CD4-positive, alpha-beta T cell (primary cell): ENCODE results near the gene DYNLT2. TPM values are rescaled to one million over a fixed set of nuclear protein-coding genes. Genes with fewer than 3 reads are reported as not detected.

ENCODE experiments used
- ATAC-seq: fragments of 200-7000 bp; cut with Tn5 transposase; one replicate; pipeline ENCODE4 v1.10.0; 2022; ENCODE audit warnings: mild to moderate bottlenecking; ENCODE audit not compliant: poor library complexity
- CTCF ChIA-PET: fragments of 350-600 bp; sonication (Branson Sonifier 250); formaldehyde crosslinking; loops from one replicate; lab custom pipeline; 2021; ENCODE audit warnings: antibody characterized with exemption, inconsistent platforms; lab: Charles Lee
- POLR2A ChIA-PET: fragments of 350-600 bp; sonication (Branson Sonifier 250); formaldehyde crosslinking; loops from one replicate; lab custom pipeline; 2021; ENCODE audit warnings: antibody characterized with exemption, inconsistent platforms; lab: Charles Lee
- DNase-seq, 14 experiments: peaks; one replicate each; pipeline ENCODE4 v3.0.0-alpha.2; 2013 to 2020; ENCODE audit warnings: mixed read lengths in 2 of 14
- H3K27ac ChIP-seq, 2 donors: one replicate each; pipeline versions ENCODE4 v1.5.1 to v1.7.0; 2013; ENCODE audit warnings: low read length in 2 of 2, low read depth in 1 of 2, mild to moderate bottlenecking in 1 of 2
- H3K27me3 ChIP-seq, 2 experiments: 1 replicate in 1 of 2; 2 replicates in 1 of 2; pipeline versions ENCODE4 v1.6.1 to v1.7.0; 2013; ENCODE audit warnings: low read length in 2 of 2, control low read depth in 1 of 2, mild to moderate bottlenecking in 1 of 2, moderate library complexity in 1 of 2; ENCODE audit not compliant: insufficient read depth in 2 of 2, control insufficient read depth in 1 of 2
- H3K36me3 ChIP-seq: one replicate; pipeline ENCODE4 v1.6.1; 2013; ENCODE audit warnings: low read length, control low read depth; ENCODE audit not compliant: insufficient read depth
- H3K4me1 ChIP-seq: one replicate; pipeline ENCODE4 v1.6.1; 2013; ENCODE audit warnings: low read length, control low read depth; ENCODE audit not compliant: insufficient read depth
- H3K4me3 ChIP-seq: one replicate; pipeline ENCODE4 v1.5.1; 2013; ENCODE audit warnings: mild to moderate bottlenecking, low read length, moderate library complexity
- H3K9me3 ChIP-seq, 2 experiments: 1 replicate in 1 of 2; 2 replicates in 1 of 2; pipeline versions ENCODE4 v1.6.1 to v1.7.0; 2013; ENCODE audit warnings: low read length in 2 of 2, mild to moderate bottlenecking in 2 of 2, control low read depth in 1 of 2, moderate library complexity in 1 of 2; ENCODE audit not compliant: control insufficient read depth in 1 of 2, insufficient read depth in 1 of 2
- H3K27ac Mint-ChIP-seq: one replicate; pipeline ENCODE4 v1.8.0; 2020; ENCODE audit warnings: mixed read lengths
- H3K27me3 Mint-ChIP-seq: one replicate; pipeline ENCODE4 v1.8.0; 2021; ENCODE audit warnings: mixed read lengths
- H3K36me3 Mint-ChIP-seq: one replicate; pipeline ENCODE4 v1.8.0; 2021; ENCODE audit warnings: low read depth, mixed read lengths
- H3K4me1 Mint-ChIP-seq: one replicate; pipeline ENCODE4 v1.8.0; 2021; ENCODE audit warnings: low read depth, mixed read lengths
- H3K4me3 Mint-ChIP-seq: one replicate; pipeline ENCODE4 v1.8.0; 2020; ENCODE audit warnings: mild to moderate bottlenecking, mixed read lengths
- H3K9me3 Mint-ChIP-seq: one replicate; pipeline ENCODE4 v1.8.0; 2020; ENCODE audit warnings: mixed read lengths
- intact Hi-C, 2 experiments: fragments of 100-400 bp; cut with DNase I in 1 of 2; cut with micrococcal nuclease in 1 of 2; formaldehyde crosslinking; loops; one replicate each; pipeline versions ENCODE4 v1.15.1 to v1.9.0; 2023 to 2025; cut with DNase I, micrococcal nuclease
- total RNA-seq, 174 experiments: library from RNA in 2 of 174; stranded (reverse) in 2 of 174; gene quantifications; one replicate each; pipeline ENCODE4 v1.2.3 and lab custom pipeline; 2021 to 2026
- TF ChIP-seq, protein P1 (sequence below): fragments of 200-600 bp; IDR thresholded peaks from one replicate; pipeline ENCODE4 v1.8.0; 2022; ENCODE audit warnings: antibody characterized with exemption, mild to moderate bottlenecking

The DYNLT2 gene
- total RNA-seq, 2 experiments from 2014 or later: 4.1 to 4.3 TPM

DNA sequence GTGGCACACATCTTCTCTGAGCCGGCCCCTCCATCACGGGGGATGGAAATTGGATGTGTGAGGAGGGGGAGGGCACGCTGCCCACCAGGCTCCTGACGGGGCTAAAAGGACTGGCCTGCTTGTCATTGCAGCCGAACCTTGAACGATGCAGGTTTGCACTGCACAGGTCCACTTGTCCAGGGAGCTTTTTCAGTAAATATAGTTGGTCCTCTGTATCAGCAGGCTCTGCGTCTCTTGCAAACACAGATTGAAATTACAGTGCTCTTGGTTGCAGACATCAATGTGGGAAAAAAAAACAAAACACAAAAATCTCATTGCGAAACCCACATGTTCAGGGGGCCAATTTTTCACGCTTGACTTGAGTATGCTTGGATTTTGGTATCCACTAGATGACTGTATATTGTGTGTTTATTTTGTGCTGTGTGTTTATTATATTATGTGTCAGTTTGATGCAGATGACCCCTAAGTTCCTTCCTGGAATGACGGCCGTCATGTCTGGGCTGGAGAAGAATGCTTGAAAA is 29.3 kb upstream of the DYNLT2 start:
- Mint-ChIP-seq H3K4me3 (no peak overlapping the region), H3K9me3 (no peaks in the 10 kb centered on the region), H3K36me3 (peaks cover 65% of the 10 kb centered on the region), H3K27ac (no peak overlapping the region), H3K4me1 (no peaks in the 10 kb centered on the region), H3K27me3 (no peaks in the 10 kb centered on the region)
- CTCF ChIA-PET: no interaction called here
- no peaks in the 10 kb centered on the region for H3K4me1 ChIP-seq
- POLR2A ChIA-PET: no interaction called here
- intact Hi-C loops: no loop called here
- TF ChIP-seq, protein P1, sequence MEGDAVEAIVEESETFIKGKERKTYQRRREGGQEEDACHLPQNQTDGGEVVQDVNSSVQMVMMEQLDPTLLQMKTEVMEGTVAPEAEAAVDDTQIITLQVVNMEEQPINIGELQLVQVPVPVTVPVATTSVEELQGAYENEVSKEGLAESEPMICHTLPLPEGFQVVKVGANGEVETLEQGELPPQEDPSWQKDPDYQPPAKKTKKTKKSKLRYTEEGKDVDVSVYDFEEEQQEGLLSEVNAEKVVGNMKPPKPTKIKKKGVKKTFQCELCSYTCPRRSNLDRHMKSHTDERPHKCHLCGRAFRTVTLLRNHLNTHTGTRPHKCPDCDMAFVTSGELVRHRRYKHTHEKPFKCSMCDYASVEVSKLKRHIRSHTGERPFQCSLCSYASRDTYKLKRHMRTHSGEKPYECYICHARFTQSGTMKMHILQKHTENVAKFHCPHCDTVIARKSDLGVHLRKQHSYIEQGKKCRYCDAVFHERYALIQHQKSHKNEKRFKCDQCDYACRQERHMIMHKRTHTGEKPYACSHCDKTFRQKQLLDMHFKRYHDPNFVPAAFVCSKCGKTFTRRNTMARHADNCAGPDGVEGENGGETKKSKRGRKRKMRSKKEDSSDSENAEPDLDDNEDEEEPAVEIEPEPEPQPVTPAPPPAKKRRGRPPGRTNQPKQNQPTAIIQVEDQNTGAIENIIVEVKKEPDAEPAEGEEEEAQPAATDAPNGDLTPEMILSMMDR: no peak
- H3K9me3 ChIP-seq: peaks cover 0 to 5% of the 10 kb centered on the region in 2 experiments
- no peak for DNase-seq
- no peak for ATAC-seq
- H3K27me3 ChIP-seq: no peaks in the 10 kb centered on the region
- no peak overlapping the region for H3K4me3 ChIP-seq
- no peak overlapping the region for H3K27ac ChIP-seq
- peaks cover 27% of the 10 kb centered on the region for H3K36me3 ChIP-seq

DNA sequence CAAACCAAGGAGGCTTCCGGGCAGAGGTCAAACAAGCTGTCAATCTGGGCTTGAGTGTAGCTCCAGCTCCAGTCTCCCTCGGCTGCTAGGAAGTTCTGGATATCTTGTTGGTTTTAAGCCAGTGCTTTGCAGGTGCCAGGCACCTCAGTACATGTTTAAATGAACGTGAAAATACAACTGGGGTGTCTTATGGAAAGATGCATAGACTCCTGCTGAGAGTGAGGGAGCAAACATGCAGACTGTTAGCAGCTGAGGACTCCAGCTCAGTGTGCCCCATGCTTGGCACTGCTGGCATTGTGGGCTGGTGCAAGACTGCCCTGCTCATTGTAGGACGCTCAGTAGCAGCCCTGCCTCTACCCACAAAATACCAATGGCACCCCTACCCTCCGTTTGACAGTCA is 28.5 kb upstream of the DYNLT2 start:
- no peaks in the 10 kb centered on the region for H3K9me3 Mint-ChIP-seq
- no peak overlapping the region for H3K27ac Mint-ChIP-seq
- DNase-seq (no peak), ATAC-seq (no peak)
- no peaks in the 10 kb centered on the region for H3K4me1 Mint-ChIP-seq
- H3K27ac ChIP-seq: no peak overlapping the region
- no peak overlapping the region for H3K4me3 Mint-ChIP-seq
- no peak overlapping the region for H3K4me3 ChIP-seq
- ChIA-PET CTCF (no interaction called here), POLR2A (no interaction called here)
- H3K4me1 ChIP-seq: no peaks in the 10 kb centered on the region
- no peaks in the 10 kb centered on the region for H3K27me3 ChIP-seq
- H3K36me3 Mint-ChIP-seq: peaks cover 72% of the 10 kb centered on the region
- intact Hi-C loops: no loop called here
- peaks cover 27% of the 10 kb centered on the region for H3K36me3 ChIP-seq
- no peaks in the 10 kb centered on the region for H3K27me3 Mint-ChIP-seq
- TF ChIP-seq, protein P1: no peak
- H3K9me3 ChIP-seq: peaks cover 0 to 5% of the 10 kb centered on the region in 2 experiments

DNA sequence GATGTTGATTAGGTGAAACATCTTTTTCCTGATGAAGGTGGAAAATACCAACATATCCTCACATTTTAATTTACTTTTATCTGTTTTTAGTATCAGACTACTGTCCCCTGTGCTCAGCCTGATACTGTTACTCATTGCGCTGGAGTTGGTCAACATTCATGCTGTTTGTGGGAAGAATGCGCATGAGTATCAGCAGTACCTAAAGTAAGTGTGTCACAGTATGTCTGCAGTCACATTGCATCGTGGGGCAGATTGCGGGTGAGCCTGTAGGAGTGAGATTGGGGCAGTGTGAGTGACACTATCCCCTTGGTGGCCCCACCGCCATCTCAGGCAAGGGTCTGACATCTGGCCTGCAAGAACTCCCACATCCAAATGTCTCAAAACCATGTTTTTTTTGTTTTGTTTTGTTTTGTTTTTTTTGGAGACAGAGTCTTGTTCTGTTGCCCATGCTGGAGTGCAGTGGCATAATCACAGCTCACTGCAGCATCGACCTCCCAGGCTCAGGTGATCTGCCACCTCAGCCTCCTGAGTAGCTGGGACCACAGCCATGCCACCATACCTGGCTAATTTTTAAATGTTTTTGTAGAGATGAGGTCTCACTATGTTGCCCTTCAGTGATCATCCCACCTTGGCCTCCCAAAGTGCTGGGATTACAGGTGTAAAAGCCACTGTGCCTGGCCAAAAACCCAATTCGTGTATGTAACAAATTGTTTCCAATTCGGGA is 27.9 kb upstream of the DYNLT2 start:
- no peak overlapping the region for H3K4me3 Mint-ChIP-seq
- Histone ChIP-seq H3K27ac (no peak overlapping the region), H3K4me3 (no peak overlapping the region), H3K4me1 (no peaks in the 10 kb centered on the region), H3K27me3 (no peaks in the 10 kb centered on the region), H3K9me3 (peaks cover 0 to 5% of the 10 kb centered on the region in 2 experiments), H3K36me3 (peaks cover 27% of the 10 kb centered on the region)
- no peaks in the 10 kb centered on the region for H3K27me3 Mint-ChIP-seq
- ChIA-PET CTCF (no interaction called here), POLR2A (no interaction called here)
- no peaks in the 10 kb centered on the region for H3K9me3 Mint-ChIP-seq
- DNase-seq (no peak), ATAC-seq (no peak)
- no peak overlapping the region for H3K27ac Mint-ChIP-seq
- intact Hi-C loops: no loop called here
- H3K36me3 Mint-ChIP-seq: peaks cover 75% of the 10 kb centered on the region
- TF ChIP-seq, protein P1: no peak
- H3K4me1 Mint-ChIP-seq: no peaks in the 10 kb centered on the region
